Measurements from ENCODE around the gene SNRPD3. TPM values are rescaled to one million over a fixed set of nuclear protein-coding genes. Genes with fewer than 3 reads are reported as not detected.
A peak's percentile ranks its signal among the peaks of the same experiment; 100 is the strongest.

SNRPD3 gene
- 166 TPM for total RNA-seq
- 95.7 TPM for polyA plus RNA-seq
- long read RNA-seq, donor 1, transcript SNRPD3-201 (4 exons, 1,763 nt) = major isoform, 16 of 16 reads
- long read RNA-seq, donor 1, partial matches to known transcripts = 0 of 16 reads
- long read RNA-seq, donor 1, other reads (novel, unspliced or antisense) = 0 of 16 reads
- long read RNA-seq, donor 2, transcript SNRPD3-201 (4 exons, 1,763 nt) = major isoform, 184 of 224 reads
- long read RNA-seq, donor 2, partial matches to known transcripts = 40 of 224 reads
- long read RNA-seq, donor 2, other reads (novel, unspliced or antisense) = 0 of 224 reads
- long read RNA-seq, donor 3, transcript SNRPD3-201 (4 exons, 1,763 nt) = major isoform, 158 of 231 reads
- long read RNA-seq, donor 3, partial matches to known transcripts = 65 of 231 reads
- long read RNA-seq, donor 3, other reads (novel, unspliced or antisense) = 5 of 231 reads
- long read RNA-seq, donor 4, transcript SNRPD3-201 (4 exons, 1,763 nt) = major isoform, 51 of 75 reads
- long read RNA-seq, donor 4, partial matches to known transcripts = 23 of 75 reads
- long read RNA-seq, donor 4, other reads (novel, unspliced or antisense) = 0 of 75 reads
- long read RNA-seq, donor 5, transcript SNRPD3-201 (4 exons, 1,763 nt) = major isoform, 191 of 294 reads
- long read RNA-seq, donor 5, partial matches to known transcripts = 90 of 294 reads
- long read RNA-seq, donor 5, other reads (novel, unspliced or antisense) = 12 of 294 reads
- long read RNA-seq, donor 6, transcript SNRPD3-201 (4 exons, 1,763 nt) = major isoform, 80 of 86 reads
- long read RNA-seq, donor 6, partial matches to known transcripts = 6 of 86 reads
- long read RNA-seq, donor 6, other reads (novel, unspliced or antisense) = 0 of 86 reads
- long read RNA-seq, donor 7, transcript SNRPD3-201 (4 exons, 1,763 nt) = major isoform, 125 of 183 reads
- long read RNA-seq, donor 7, partial matches to known transcripts = 53 of 183 reads
- long read RNA-seq, donor 7, other reads (novel, unspliced or antisense) = 5 of 183 reads
- long read RNA-seq, donor 8, transcript SNRPD3-201 (4 exons, 1,763 nt) = major isoform, 43 of 43 reads
- long read RNA-seq, donor 8, partial matches to known transcripts = 0 of 43 reads
- long read RNA-seq, donor 8, other reads (novel, unspliced or antisense) = 0 of 43 reads
- long read RNA-seq, donor 9, transcript SNRPD3-201 (4 exons, 1,763 nt) = major isoform, 73 of 100 reads
- long read RNA-seq, donor 9, partial matches to known transcripts = 27 of 100 reads
- long read RNA-seq, donor 9, other reads (novel, unspliced or antisense) = 0 of 100 reads
- long read RNA-seq, donor 10, transcript SNRPD3-201 (4 exons, 1,763 nt) = major isoform, 113 of 132 reads
- long read RNA-seq, donor 10, partial matches to known transcripts = 18 of 132 reads
- long read RNA-seq, donor 10, other reads (novel, unspliced or antisense) = 0 of 132 reads

- peaks cover 12 to 30% of the 10 kb centered on the region in 2 donors for H3K4me1 ChIP-seq (ENCODE audit: control insufficient read depth in 2 of 2, insufficient read depth in 2 of 2, low read length in 2 of 2)
These were observed at the start of gene SNRPD3 for GRCh38 chr22:24555165-24556039. TSS of gene SNRPD3 (plus strand) at chr22:24555999. CDS start at chr22:24557675, 1,676 bp downstream.

GRCh38 chr22:24506802-24507438 is 48.9 kb upstream of the SNRPD3 start:
- H3K36me3 ChIP-seq (ENCODE audit: control insufficient read depth in 2 of 2, insufficient read depth in 2 of 2, low read length in 1 of 2) = no peaks in the 10 kb centered on the region
- DNase-seq (ENCODE audit: low read depth in 6 of 9, low spot score in 9 of 9) = no peak
- H3K9me3 ChIP-seq (ENCODE audit: control insufficient read depth in 2 of 2, insufficient read depth in 1 of 2, low read length in 1 of 2) = no peaks in the 10 kb centered on the region
- peaks cover 34 to 43% of the 10 kb centered on the region in 2 donors for H3K4me1 ChIP-seq (ENCODE audit: control insufficient read depth in 2 of 2, insufficient read depth in 2 of 2, low read length in 2 of 2)
- WGBS = 85% methylated on average over 6 of the region's 6 CpGs
- no peaks in the 10 kb centered on the region for H3K27me3 ChIP-seq (ENCODE audit: control insufficient read depth in 2 of 2, insufficient read depth in 1 of 2, low read length in 1 of 2)
- H3K4me3 ChIP-seq (ENCODE audit: low read length in 2 of 2) = no peak overlapping the region
- no peak overlapping the region for H3K27ac ChIP-seq (ENCODE audit: low read depth in 1 of 2, low read length in 1 of 2)

More at GRCh38 chr22:24555165-24556039, at the start of gene SNRPD3:
- Histone ChIP-seq H3K27ac (ENCODE audit: low read depth in 1 of 2, low read length in 1 of 2) (peak within 1 kb of the TSS; percentile 92 to 99), H3K4me3 (ENCODE audit: low read length in 2 of 2) (peak within 1 kb of the TSS; percentile 70 to 95), H3K9me3 (ENCODE audit: control insufficient read depth in 2 of 2, insufficient read depth in 1 of 2, low read length in 1 of 2) (no peaks in the 10 kb centered on the region), H3K36me3 (ENCODE audit: control insufficient read depth in 2 of 2, insufficient read depth in 2 of 2, low read length in 1 of 2) (peaks cover 27 to 40% of the 10 kb centered on the region in 2 donors), H3K27me3 (ENCODE audit: control insufficient read depth in 2 of 2, insufficient read depth in 1 of 2, low read length in 1 of 2) (no peaks in the 10 kb centered on the region)
- DNase-seq (ENCODE audit: low read depth in 6 of 9, low spot score in 9 of 9) = peak; percentile 95 to 99 (median 99)
- WGBS = under 1% methylated on average over 59 of the region's 59 CpGs

GRCh38 chr22:24507716-24508115 is 48.1 kb upstream of the SNRPD3 start:
- no peaks in the 10 kb centered on the region for H3K36me3 ChIP-seq (ENCODE audit: control insufficient read depth in 2 of 2, insufficient read depth in 2 of 2, low read length in 1 of 2)
- H3K9me3 ChIP-seq (ENCODE audit: control insufficient read depth in 2 of 2, insufficient read depth in 1 of 2, low read length in 1 of 2) = no peaks in the 10 kb centered on the region
- H3K4me3 ChIP-seq (ENCODE audit: low read length in 2 of 2) = no peak overlapping the region
- H3K27ac ChIP-seq (ENCODE audit: low read depth in 1 of 2, low read length in 1 of 2) = no peak overlapping the region
- WGBS = 96% methylated on average over 7 of the region's 7 CpGs
- no peaks in the 10 kb centered on the region for H3K27me3 ChIP-seq (ENCODE audit: control insufficient read depth in 2 of 2, insufficient read depth in 1 of 2, low read length in 1 of 2)
- H3K4me1 ChIP-seq (ENCODE audit: control insufficient read depth in 2 of 2, insufficient read depth in 2 of 2, low read length in 2 of 2) = peaks cover 26 to 38% of the 10 kb centered on the region in 2 donors
- DNase-seq (ENCODE audit: low read depth in 6 of 9, low spot score in 9 of 9) = no peak

DNA sequence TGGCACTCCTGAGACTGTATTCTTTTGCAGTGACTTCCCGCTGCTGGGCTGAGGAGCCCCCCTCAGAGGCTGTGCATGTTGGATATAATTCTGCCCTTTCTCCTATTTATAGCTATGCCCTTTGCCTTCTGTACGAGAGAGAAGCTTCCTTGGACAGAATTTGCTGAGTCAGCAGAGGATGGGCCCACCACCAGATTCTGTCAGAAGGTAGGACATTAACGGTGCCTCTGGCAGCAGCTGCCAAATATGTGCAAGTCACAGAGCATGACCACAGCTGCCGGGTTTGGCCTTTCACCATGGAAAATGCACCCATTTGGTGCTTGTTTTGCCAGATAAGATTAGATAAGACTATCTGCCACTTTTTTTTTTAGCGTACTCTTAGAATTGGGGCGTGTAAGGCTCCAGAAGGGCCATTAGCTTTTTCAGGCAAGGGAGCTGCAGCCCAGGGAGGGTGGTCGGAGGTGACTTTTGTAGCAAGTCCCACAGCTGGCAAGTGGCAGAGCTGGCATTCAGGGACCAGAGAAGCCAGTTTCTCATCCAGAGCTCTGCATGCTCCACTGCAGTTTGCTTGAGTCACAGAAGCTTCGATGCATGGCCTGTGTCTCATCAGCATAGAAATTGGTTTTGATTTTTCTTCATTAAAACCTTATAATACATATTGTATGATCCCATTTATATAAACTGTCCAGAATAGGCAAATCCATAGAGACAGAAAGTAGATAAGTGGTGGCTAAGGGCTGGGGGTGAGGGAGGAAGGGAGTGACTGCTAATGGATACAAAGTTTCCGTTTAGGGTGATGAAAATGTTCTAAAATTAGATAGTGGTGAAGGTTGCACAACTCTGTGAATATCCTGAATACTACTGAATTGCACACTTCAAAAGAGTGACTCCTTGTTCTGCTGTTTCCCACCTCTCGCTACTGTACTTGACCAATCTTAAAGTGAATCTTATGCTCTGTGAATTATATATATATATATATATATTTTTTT is 44.9 kb upstream of the SNRPD3 start:
- peaks cover 0 to 3% of the 10 kb centered on the region in 2 donors for H3K36me3 ChIP-seq (ENCODE audit: control insufficient read depth in 2 of 2, insufficient read depth in 2 of 2, low read length in 1 of 2)
- no peak overlapping the region for H3K4me3 ChIP-seq (ENCODE audit: low read length in 2 of 2)
- H3K9me3 ChIP-seq (ENCODE audit: control insufficient read depth in 2 of 2, insufficient read depth in 1 of 2, low read length in 1 of 2) = no peaks in the 10 kb centered on the region
- 29% methylated on average over 10 of the region's 10 CpGs for whole genome bisulfite sequencing
- peaks cover 10 to 22% of the 10 kb centered on the region in 2 donors for H3K4me1 ChIP-seq (ENCODE audit: control insufficient read depth in 2 of 2, insufficient read depth in 2 of 2, low read length in 2 of 2)
- DNase-seq (ENCODE audit: low read depth in 6 of 9, low spot score in 9 of 9) = no peak
- H3K27me3 ChIP-seq (ENCODE audit: control insufficient read depth in 2 of 2, insufficient read depth in 1 of 2, low read length in 1 of 2) = no peaks in the 10 kb centered on the region
- peak overlapping the region in 1 of 2 donors; percentile 11 for H3K27ac ChIP-seq (ENCODE audit: low read depth in 1 of 2, low read length in 1 of 2)

DNA sequence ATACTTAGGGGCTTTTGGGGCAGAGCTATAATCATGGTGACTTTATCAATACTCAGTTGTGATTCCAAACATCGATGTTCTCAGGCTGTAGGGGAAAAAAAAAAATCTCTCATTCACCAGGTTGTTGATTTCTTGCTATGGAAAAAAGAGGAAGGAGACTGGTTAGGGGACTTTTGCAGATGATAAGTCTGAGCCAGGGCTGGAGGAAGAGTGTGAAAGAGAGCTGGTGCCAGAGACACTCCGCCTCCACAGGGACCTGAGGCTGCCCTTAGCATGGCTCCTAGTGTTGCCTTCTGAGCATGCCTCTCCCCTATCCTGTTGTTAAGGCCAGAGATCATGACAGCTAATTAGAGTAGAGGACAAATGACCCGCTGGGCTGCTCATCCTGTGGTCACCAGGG is 43.8 kb upstream of the SNRPD3 start:
- 53% methylated on average over 3 of the region's 3 CpGs for WGBS
- no peak overlapping the region for H3K27ac ChIP-seq (ENCODE audit: low read depth in 1 of 2, low read length in 1 of 2)
- peaks cover 0 to 3% of the 10 kb centered on the region in 2 donors for H3K36me3 ChIP-seq (ENCODE audit: control insufficient read depth in 2 of 2, insufficient read depth in 2 of 2, low read length in 1 of 2)
- H3K27me3 ChIP-seq (ENCODE audit: control insufficient read depth in 2 of 2, insufficient read depth in 1 of 2, low read length in 1 of 2) = no peaks in the 10 kb centered on the region
- no peak overlapping the region for H3K4me3 ChIP-seq (ENCODE audit: low read length in 2 of 2)
- H3K4me1 ChIP-seq (ENCODE audit: control insufficient read depth in 2 of 2, insufficient read depth in 2 of 2, low read length in 2 of 2) = peaks cover 11 to 18% of the 10 kb centered on the region in 2 donors
- H3K9me3 ChIP-seq (ENCODE audit: control insufficient read depth in 2 of 2, insufficient read depth in 1 of 2, low read length in 1 of 2) = no peaks in the 10 kb centered on the region
- no peak for DNase-seq (ENCODE audit: low read depth in 6 of 9, low spot score in 9 of 9)

- DNase-seq (ENCODE audit: low read depth in 6 of 9, low spot score in 9 of 9) = no peak
- H3K4me3 ChIP-seq (ENCODE audit: low read length in 2 of 2) = no peak overlapping the region
- H3K4me1 ChIP-seq (ENCODE audit: control insufficient read depth in 2 of 2, insufficient read depth in 2 of 2, low read length in 2 of 2) = peaks cover 13 to 16% of the 10 kb centered on the region in 2 donors
- H3K27ac ChIP-seq (ENCODE audit: low read depth in 1 of 2, low read length in 1 of 2) = no peak overlapping the region
- peaks cover 0 to 3% of the 10 kb centered on the region in 2 donors for H3K36me3 ChIP-seq (ENCODE audit: control insufficient read depth in 2 of 2, insufficient read depth in 2 of 2, low read length in 1 of 2)
- H3K27me3 ChIP-seq (ENCODE audit: control insufficient read depth in 2 of 2, insufficient read depth in 1 of 2, low read length in 1 of 2) = no peaks in the 10 kb centered on the region
- no peaks in the 10 kb centered on the region for H3K9me3 ChIP-seq (ENCODE audit: control insufficient read depth in 2 of 2, insufficient read depth in 1 of 2, low read length in 1 of 2)
- 97% methylated on average over 9 of the region's 9 CpGs for WGBS
These were observed 42.2 kb upstream of the SNRPD3 start for GRCh38 chr22:24513378-24514240.

Measured in thymus (tissue), 14 donors.